ENCODE results near the gene PGBD1.
"Not testable (repeated sequence)": the region's sequence is repeated elsewhere in the genome, so short reads cannot be mapped to it uniquely, and the experiment has no call there.

PGBD1 gene

GRCh38 chr6:28269492-28269891 lies 11.9 kb upstream of the PGBD1 start:
- peak; percentile 1 for DNase-seq

GRCh38 chr6:28274888-28275287 lies 6.5 kb upstream of the PGBD1 start:
- no peak for DNase-seq

GRCh38 chr6:28277746-28278145 lies 3.6 kb upstream of the PGBD1 start:
- DNase-seq, result no peak

GRCh38 chr6:28280595-28281287 lies 631 bp upstream of the PGBD1 start:
- DNase-seq, result no peak

- no peak for DNase-seq
These were observed 1.6 kb downstream of the PGBD1 start for GRCh38 chr6:28282926-28283325.

- no peak for DNase-seq
These were observed 10.2 kb downstream of the PGBD1 start for GRCh38 chr6:28291573-28291972.

GRCh38 chr6:28295326-28295725 lies 14.0 kb downstream of the PGBD1 start:
- no peak for DNase-seq

GRCh38 chr6:28296520-28297060 lies 15.2 kb downstream of the PGBD1 start:
- DNase-seq, result no peak

GRCh38 chr6:28303570-28303969 lies 22.2 kb downstream of the PGBD1 start:
- no peak for DNase-seq

- not testable (repeated sequence) for DNase-seq
These were observed 25.0 kb downstream of the PGBD1 start for GRCh38 chr6:28306363-28306762.

- DNase-seq, result no peak
These were observed 29.9 kb downstream of the PGBD1 start for GRCh38 chr6:28311139-28311823.

GRCh38 chr6:28312939-28313338 lies 31.6 kb downstream of the PGBD1 start:
- DNase-seq, result no peak

GRCh38 chr6:28315628-28316027 lies 34.3 kb downstream of the PGBD1 start:
- no peak for DNase-seq

- DNase-seq, result not testable (repeated sequence)
These were observed 36.5 kb downstream of the PGBD1 start for GRCh38 chr6:28317866-28318265.

GRCh38 chr6:28322661-28323060 lies 41.3 kb downstream of the PGBD1 start:
- no peak for DNase-seq

GRCh38 chr6:28323813-28324424 lies 42.5 kb downstream of the PGBD1 start:
- no peak for DNase-seq

- no peak for DNase-seq
These were observed 45.1 kb downstream of the PGBD1 start for GRCh38 chr6:28326371-28326948.

- no peak for DNase-seq
These were observed 48.7 kb downstream of the PGBD1 start for GRCh38 chr6:28330041-28330440.

GRCh38 chr6:28333047-28333446 lies 51.7 kb downstream of the PGBD1 start:
- no peak for DNase-seq

GRCh38 chr6:28333599-28334018 lies 52.2 kb downstream of the PGBD1 start:
- no peak for DNase-seq

- no peak for DNase-seq
These were observed 53.1 kb downstream of the PGBD1 start for GRCh38 chr6:28334286-28335039.

GRCh38 chr6:28335040-28335563 lies 53.7 kb downstream of the PGBD1 start:
- DNase-seq, result no peak

Measured in stimulated activated naive CD4-positive, alpha-beta T cell treated with Interleukin-2 at 50 U/mL for 16 hours (primary cell).